H9 (cell line): ENCODE data around the gene ERFE. TPM values are rescaled to one million over a fixed set of nuclear protein-coding genes. Genes with fewer than 3 reads are reported as not detected.
A peak's percentile ranks its signal among the peaks of the same experiment; 100 is the strongest.

ENCODE experiments used
- DNase-seq: peaks from one replicate; pipeline ENCODE4 v3.0.0-alpha.2; 2017
- H2AFZ ChIP-seq: one replicate; pipeline ENCODE4 v1.6.1; 2013; ENCODE audit warnings: mild to moderate bottlenecking, low read length, control low read depth, moderate library complexity
- H2AK5ac ChIP-seq: 2 replicates; pipeline ENCODE4 v1.6.1; 2013; ENCODE audit warnings: low read length, control low read depth, mixed read lengths; ENCODE audit not compliant: insufficient read length
- H2BK120ac ChIP-seq: one replicate; pipeline ENCODE4 v1.6.1; 2013; ENCODE audit warnings: low read depth, mild to moderate bottlenecking, low read length, control low read depth, inconsistent platforms; ENCODE audit not compliant: poor library complexity, severe bottlenecking
- H2BK12ac ChIP-seq: 2 replicates; pipeline ENCODE4 v1.6.1; 2013; ENCODE audit warnings: low read length, control low read depth, mixed read lengths, low read depth; ENCODE audit not compliant: insufficient read length
- H2BK15ac ChIP-seq: 2 replicates; pipeline ENCODE4 v1.6.1; 2013; ENCODE audit warnings: low read depth, low read length, control low read depth
- H2BK20ac ChIP-seq: one replicate; pipeline ENCODE4 v1.6.1; 2013; ENCODE audit warnings: low read depth, mild to moderate bottlenecking, low read length, control low read depth, inconsistent platforms; ENCODE audit not compliant: poor library complexity, severe bottlenecking
- H2BK5ac ChIP-seq: 2 replicates; pipeline ENCODE4 v1.6.1; 2013; ENCODE audit warnings: low read length, control low read depth, mixed read lengths; ENCODE audit not compliant: insufficient read length
- H3K14ac ChIP-seq: 2 replicates; pipeline ENCODE4 v1.6.1; 2013; ENCODE audit warnings: low read length, control low read depth; ENCODE audit not compliant: insufficient read depth
- H3K18ac ChIP-seq: 2 replicates; pipeline ENCODE4 v1.6.1; 2013; ENCODE audit warnings: low read depth, mild to moderate bottlenecking, mixed read lengths, low read length, control low read depth; ENCODE audit not compliant: insufficient read length
- H3K23ac ChIP-seq: 2 replicates; pipeline ENCODE4 v1.6.1; 2013; ENCODE audit warnings: low read length, control low read depth, mixed read lengths, low read depth; ENCODE audit not compliant: insufficient read length
- H3K23me2 ChIP-seq: 2 replicates; pipeline ENCODE4 v1.6.1; 2013; ENCODE audit warnings: low read depth, mild to moderate bottlenecking, mixed read lengths, low read length, control low read depth; ENCODE audit not compliant: insufficient read length, poor library complexity, severe bottlenecking
- H3K27ac ChIP-seq: 2 replicates; pipeline ENCODE4 v1.5.1; 2013; ENCODE audit warnings: low read length, control low read depth, mixed read lengths, low read depth; ENCODE audit not compliant: insufficient read length
- H3K27me3 ChIP-seq: 2 replicates; pipeline ENCODE4 v1.6.1; 2013; ENCODE audit warnings: low read length, control low read depth, inconsistent platforms; ENCODE audit not compliant: insufficient read depth
- H3K4ac ChIP-seq: 2 replicates; pipeline ENCODE4 v1.6.1; 2013; ENCODE audit warnings: low read depth, mild to moderate bottlenecking, control low read depth, inconsistent platforms, low read length, moderate library complexity
- H3K4me1 ChIP-seq: 2 replicates; pipeline ENCODE4 v1.6.1; 2013; ENCODE audit warnings: low read length, control low read depth, inconsistent platforms; ENCODE audit not compliant: insufficient read depth
- H3K4me2 ChIP-seq: 2 replicates; pipeline ENCODE4 v1.6.1; 2013; ENCODE audit warnings: low read length, control low read depth, mixed read lengths; ENCODE audit not compliant: insufficient read length, insufficient read depth
- H3K56ac ChIP-seq: 2 replicates; pipeline ENCODE4 v1.6.1; 2013; ENCODE audit warnings: low read depth, mild to moderate bottlenecking, mixed read lengths, low read length, control low read depth; ENCODE audit not compliant: insufficient read length
- H3K79me1 ChIP-seq: 2 replicates; pipeline ENCODE4 v1.6.1; 2013; ENCODE audit warnings: low read depth, mild to moderate bottlenecking, moderate library complexity, low read length, control low read depth, inconsistent platforms; ENCODE audit not compliant: insufficient read depth, poor library complexity, severe bottlenecking
- H3K79me2 ChIP-seq: 2 replicates; pipeline ENCODE4 v1.6.1; 2013; ENCODE audit warnings: low read length, control low read depth, inconsistent platforms; ENCODE audit not compliant: insufficient read depth
- H3K9ac ChIP-seq: 2 replicates; pipeline ENCODE4 v1.6.1; 2013; ENCODE audit warnings: low read length, control low read depth, mixed read lengths; ENCODE audit not compliant: insufficient read length; ENCODE audit errors: extremely low read depth
- H3K9me3 ChIP-seq: one replicate; pipeline ENCODE4 v1.6.1; 2013; ENCODE audit warnings: low read depth, low read length, inconsistent platforms; ENCODE audit not compliant: control insufficient read depth
- H3T11ph ChIP-seq: one replicate; pipeline ENCODE4 v1.6.1; 2013; ENCODE audit warnings: mild to moderate bottlenecking, low read length, control low read depth, inconsistent platforms
- H4K20me1 ChIP-seq: one replicate; pipeline ENCODE4 v1.6.1; 2013; ENCODE audit not compliant: control insufficient read depth, insufficient read length, insufficient read depth
- H4K5ac ChIP-seq: 2 replicates; pipeline ENCODE4 v1.6.1; 2013; ENCODE audit warnings: low read depth, mild to moderate bottlenecking, mixed read lengths, low read length, control low read depth; ENCODE audit not compliant: insufficient read length
- H4K8ac ChIP-seq: replicated peaks from 2 replicates; pipeline ENCODE4 v1.6.1; 2013; ENCODE audit warnings: low read length, control low read depth, mixed read lengths, low read depth; ENCODE audit not compliant: insufficient read length
- H4K91ac ChIP-seq: 2 replicates; pipeline ENCODE4 v1.6.1; 2013; ENCODE audit warnings: low read depth, mild to moderate bottlenecking, moderate library complexity, mixed read lengths, low read length, control low read depth; ENCODE audit not compliant: insufficient read length
- H3K27ac Mint-ChIP-seq, 3 experiments: 2 replicates in 2 of 3; 3 replicates in 1 of 3; pipeline ENCODE4 v1.8.0; 2020 to 2021; ENCODE audit warnings: mixed read lengths in 3 of 3, mild to moderate bottlenecking in 1 of 3, moderate library complexity in 1 of 3
- H3K27me3 Mint-ChIP-seq: 2 replicates; pipeline ENCODE4 v1.8.0; 2021; ENCODE audit warnings: low read depth, mild to moderate bottlenecking, moderate library complexity, mixed read lengths
- H3K36me3 Mint-ChIP-seq, 3 experiments: 2 replicates in 2 of 3; 3 replicates in 1 of 3; pipeline ENCODE4 v1.8.0; 2020 to 2021; ENCODE audit warnings: low read depth in 3 of 3, mixed read lengths in 3 of 3; ENCODE audit not compliant: insufficient read depth in 1 of 3
- H3K4me1 Mint-ChIP-seq, 2 experiments: 2 replicates each; pipeline ENCODE4 v1.8.0; 2020; ENCODE audit warnings: mixed read lengths in 2 of 2
- H3K4me3 Mint-ChIP-seq, 2 experiments: 2 replicates in 1 of 2; 3 replicates in 1 of 2; pipeline ENCODE4 v1.8.0; 2020 to 2021; ENCODE audit warnings: mild to moderate bottlenecking in 2 of 2, mixed read lengths in 2 of 2, moderate library complexity in 1 of 2
- H3K9me3 Mint-ChIP-seq, 2 experiments: 2 replicates in 1 of 2; 3 replicates in 1 of 2; pipeline ENCODE4 v1.8.0; 2020; ENCODE audit warnings: mild to moderate bottlenecking in 2 of 2, mixed read lengths in 2 of 2, moderate library complexity in 1 of 2
- WGBS: extraction: QIAGEN DNeasy Blood & Tissue Kit; methylation state at CpG from one replicate; pipeline ENCODE4 v1.1.7; 2013; ENCODE audit warnings: missing lambda C conversion rate, low lambda C conversion rate, mixed read lengths; ENCODE audit not compliant: insufficient read length; ENCODE audit errors: extremely low coverage; 5-methylcytosine and 5-hydroxymethylcytosine counted together
- total RNA-seq: library from RNA; stranded (reverse); gene quantifications from 2 replicates; pipeline ENCODE4 v1.2.1, GENCODE V29; 2021
- TF ChIP-seq, protein P1 (sequence below): fragments of 200-600 bp; sonication (generic); conservative IDR thresholded peaks from 3 replicates; pipeline ENCODE4 v1.8.0; 2021; ENCODE audit warnings: antibody characterized with exemption, mild to moderate bottlenecking

ERFE gene
- total RNA-seq, 1 experiment from 2014 or later = 2.1 TPM

DNA sequence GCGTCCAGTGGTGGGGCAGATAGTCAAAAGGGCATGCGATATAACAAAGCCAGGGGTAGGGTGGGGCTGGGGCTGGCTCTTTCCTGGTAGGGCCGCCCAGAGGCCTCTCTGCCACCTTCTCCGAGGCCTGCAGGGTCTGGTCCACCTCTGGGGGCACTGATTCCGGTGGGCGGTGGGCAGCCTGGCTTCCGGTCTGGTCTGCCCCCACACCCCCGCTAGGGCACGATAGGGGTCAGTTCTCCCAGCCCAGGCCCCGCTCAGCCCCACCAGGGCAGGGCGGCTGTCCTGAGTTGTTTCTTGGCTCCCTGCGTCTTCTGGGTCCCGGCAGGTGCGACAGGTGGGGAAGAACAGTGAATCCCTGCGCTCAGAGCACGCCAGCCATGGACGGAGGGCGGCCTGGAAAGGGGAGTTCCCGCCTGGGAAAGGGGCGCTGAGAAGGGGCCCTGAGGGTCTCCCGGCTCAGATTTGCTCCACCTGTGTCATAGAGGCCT is 707 bp upstream of the ERFE start:
- Histone ChIP-seq H2BK12ac (no peak overlapping the region), H3K9me3 (no peaks in the 10 kb centered on the region), H3K27me3 (peaks cover 9% of the 10 kb centered on the region; the same call in 1 of the 2 replicates), H2BK5ac (no peak overlapping the region), H3K23me2 (peaks cover 10% of the 10 kb centered on the region), H2BK20ac (no peak overlapping the region), H2BK120ac (no peak overlapping the region), H2AFZ (no peak overlapping the region), H3K27ac (no peak overlapping the region), H3K4me1 (no peaks in the 10 kb centered on the region), H3K79me2 (no peaks in the 10 kb centered on the region), H3T11ph (no peak overlapping the region), H4K20me1 (no peaks in the 10 kb centered on the region), H3K9ac (no peak overlapping the region), H4K8ac (no peak overlapping the region), H2AK5ac (no peak overlapping the region), H3K79me1 (no peaks in the 10 kb centered on the region), H2BK15ac (no peak overlapping the region), H3K23ac (no peak overlapping the region), H3K18ac (no peak overlapping the region), H3K4ac (no peak overlapping the region), H3K14ac (no peak overlapping the region), H3K56ac (no peak overlapping the region), H3K4me2 (peak overlapping the region; percentile 49), H4K91ac (no peak overlapping the region), H4K5ac (no peak overlapping the region)
- TF ChIP-seq, protein P1, sequence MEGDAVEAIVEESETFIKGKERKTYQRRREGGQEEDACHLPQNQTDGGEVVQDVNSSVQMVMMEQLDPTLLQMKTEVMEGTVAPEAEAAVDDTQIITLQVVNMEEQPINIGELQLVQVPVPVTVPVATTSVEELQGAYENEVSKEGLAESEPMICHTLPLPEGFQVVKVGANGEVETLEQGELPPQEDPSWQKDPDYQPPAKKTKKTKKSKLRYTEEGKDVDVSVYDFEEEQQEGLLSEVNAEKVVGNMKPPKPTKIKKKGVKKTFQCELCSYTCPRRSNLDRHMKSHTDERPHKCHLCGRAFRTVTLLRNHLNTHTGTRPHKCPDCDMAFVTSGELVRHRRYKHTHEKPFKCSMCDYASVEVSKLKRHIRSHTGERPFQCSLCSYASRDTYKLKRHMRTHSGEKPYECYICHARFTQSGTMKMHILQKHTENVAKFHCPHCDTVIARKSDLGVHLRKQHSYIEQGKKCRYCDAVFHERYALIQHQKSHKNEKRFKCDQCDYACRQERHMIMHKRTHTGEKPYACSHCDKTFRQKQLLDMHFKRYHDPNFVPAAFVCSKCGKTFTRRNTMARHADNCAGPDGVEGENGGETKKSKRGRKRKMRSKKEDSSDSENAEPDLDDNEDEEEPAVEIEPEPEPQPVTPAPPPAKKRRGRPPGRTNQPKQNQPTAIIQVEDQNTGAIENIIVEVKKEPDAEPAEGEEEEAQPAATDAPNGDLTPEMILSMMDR = no peak
- Mint-ChIP-seq H3K4me3 (peak overlapping the region; percentile 53 to 77), H3K27ac (no peak overlapping the region), H3K4me1 (peaks cover 12 to 18% of the 10 kb centered on the region in 2 experiments), H3K9me3 (no peaks in the 10 kb centered on the region), H3K36me3 (no peaks in the 10 kb centered on the region; a peak in 2 of 7 replicates), H3K27me3 (peaks cover 41% of the 10 kb centered on the region)
- WGBS = no CpG with 5 or more reads among the region's 21 CpGs
- DNase-seq = no peak
